HG02973 (cell line): ENCODE measurements around the gene AGFG2.
"Not testable (repeated sequence)": the region's sequence is repeated elsewhere in the genome, so short reads cannot be mapped to it uniquely, and the experiment has no call there.

Source experiments
- ATAC-seq: cut with Tn5 transposase; IDR thresholded peaks from one replicate; pipeline ENCODE4 v1.9.1; 2021; ENCODE audit warnings: moderate library complexity; ENCODE audit not compliant: unreplicated experiment

The AGFG2 gene

GRCh38 chr7:100538654-100539435, at the start of gene AGFG2:
Gene AGFG2 (plus strand): TSS chr7:100539203. CDS start chr7:100539347, 144 bp downstream.
- ATAC-seq: peak; percentile 95

DNA sequence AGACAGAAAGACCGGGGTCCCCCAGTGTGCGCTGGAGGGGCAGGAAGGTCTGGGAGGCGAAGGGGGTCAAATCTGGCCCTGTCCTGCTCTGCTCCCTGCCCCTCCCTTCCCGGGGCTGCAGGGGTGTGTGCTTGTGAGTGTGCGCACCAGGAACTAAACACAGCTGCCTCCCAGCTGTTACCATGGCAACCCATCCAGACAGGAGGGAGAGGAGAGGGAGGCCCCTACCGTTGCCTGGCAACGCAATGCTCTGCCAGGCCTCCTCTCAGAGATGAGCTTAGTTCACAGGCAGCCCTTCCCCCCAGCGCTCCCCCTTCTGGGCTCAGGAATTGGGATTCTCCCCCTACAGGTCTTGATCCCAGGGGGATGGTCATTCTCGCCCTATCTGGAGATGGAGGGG, 49.2 kb upstream of the AGFG2 start:
- no peak for ATAC-seq

GRCh38 chr7:100490483-100491191, 48.4 kb upstream of the AGFG2 start:
- ATAC-seq: no peak

DNA sequence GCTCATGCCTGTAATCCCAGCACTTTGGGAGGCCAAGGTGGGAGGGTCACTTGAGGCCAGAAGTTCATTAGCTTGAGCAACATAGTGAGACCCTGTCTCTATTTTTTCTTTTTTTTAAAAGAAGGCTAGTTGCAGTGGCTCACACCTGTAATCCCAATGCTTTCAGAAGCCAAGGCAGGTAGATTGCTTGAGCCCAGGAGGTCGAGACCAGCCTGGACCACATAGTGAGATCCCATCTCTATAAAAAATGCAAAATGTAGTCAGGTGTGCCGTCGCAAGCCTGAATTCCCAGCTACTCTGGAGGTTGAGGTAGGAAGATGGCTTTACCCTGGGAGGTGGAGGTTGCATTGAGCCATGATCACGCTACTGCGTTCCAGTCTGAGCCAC, 47.8 kb upstream of the AGFG2 start:
- ATAC-seq: no peak

- ATAC-seq: no peak
These were observed 46.1 kb upstream of the AGFG2 start for GRCh38 chr7:100492738-100493475.

DNA sequence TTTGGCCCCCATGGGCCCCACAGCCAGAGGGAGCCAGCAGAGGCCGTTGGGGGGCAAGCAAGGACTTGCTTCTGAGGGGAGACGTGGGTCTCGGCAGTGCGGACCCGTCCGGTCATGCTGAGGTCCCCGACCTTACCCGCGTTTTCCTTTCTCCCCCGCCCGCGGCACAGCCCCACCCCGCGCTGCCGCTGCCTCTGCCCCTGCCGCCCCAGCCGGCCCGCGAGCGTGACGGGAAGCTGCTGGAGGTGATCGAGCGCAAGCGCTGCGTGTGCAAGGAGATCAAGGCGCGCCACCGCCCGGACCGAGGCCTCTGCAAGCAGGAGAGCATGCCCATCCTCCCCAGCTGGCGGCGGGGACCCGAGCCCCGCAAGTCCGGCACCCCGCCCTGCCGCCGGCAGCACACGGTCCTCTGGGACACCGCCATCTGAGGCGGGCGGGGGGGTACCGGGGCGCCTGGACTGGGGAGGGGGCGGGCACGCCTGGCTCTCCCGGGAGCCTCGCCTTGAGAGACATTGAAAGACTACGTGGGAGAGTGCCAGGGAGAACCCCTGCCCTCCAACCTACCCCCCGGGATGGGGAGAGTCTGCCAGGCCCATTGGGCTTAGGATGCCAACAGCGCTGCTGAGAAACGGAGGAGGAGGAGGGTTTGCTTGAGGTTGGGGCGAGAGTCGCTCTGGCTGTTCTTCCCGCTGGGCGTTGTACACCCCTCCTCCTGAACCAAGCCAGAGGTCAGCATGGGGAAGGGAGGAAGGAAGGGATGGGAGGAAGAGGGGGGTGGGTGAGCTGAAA, 45.3 kb upstream of the AGFG2 start:
- ATAC-seq: no peak

- no peak for ATAC-seq
These were observed 42.5 kb upstream of the AGFG2 start for GRCh38 chr7:100496509-100496908.

DNA sequence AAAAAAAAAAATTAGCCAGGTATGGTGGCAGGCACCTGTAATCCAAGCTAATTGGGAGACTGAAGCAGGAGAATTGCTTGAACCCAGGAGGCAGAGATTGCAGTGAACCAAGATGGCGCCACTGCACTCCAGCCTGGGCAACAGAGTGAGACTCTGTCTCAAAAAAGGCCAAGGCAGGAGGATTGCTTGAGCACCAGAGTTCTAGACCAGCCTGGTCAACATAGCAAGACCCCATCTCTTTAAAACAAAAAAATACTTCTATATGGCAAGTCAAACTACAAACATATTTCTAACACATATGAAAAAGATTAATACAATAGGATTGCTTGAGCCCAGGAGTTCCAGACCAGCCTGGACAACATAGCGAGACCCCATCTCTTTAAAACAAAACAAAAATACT, 38.3 kb upstream of the AGFG2 start:
- not testable (repeated sequence) for ATAC-seq

DNA sequence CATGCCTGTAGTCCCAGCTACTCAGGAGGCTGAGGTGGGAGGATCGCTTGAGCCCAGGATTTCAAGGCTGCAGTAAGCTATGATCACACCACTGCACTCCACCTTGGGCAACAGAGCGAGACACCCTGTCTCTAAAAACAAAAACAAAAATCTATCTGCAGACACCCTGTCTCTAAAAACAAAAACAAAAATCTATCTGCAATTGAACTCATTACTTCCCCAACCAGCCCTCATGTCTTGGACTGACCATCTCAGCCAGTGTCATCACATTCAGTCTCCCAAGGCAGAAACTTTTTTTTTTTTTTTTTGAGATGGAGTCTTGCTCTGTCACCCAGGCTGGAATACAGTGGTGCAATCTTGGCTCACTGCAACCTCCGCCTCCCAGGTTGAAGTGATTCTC, 35.0 kb upstream of the AGFG2 start:
- ATAC-seq: not testable (repeated sequence)

DNA sequence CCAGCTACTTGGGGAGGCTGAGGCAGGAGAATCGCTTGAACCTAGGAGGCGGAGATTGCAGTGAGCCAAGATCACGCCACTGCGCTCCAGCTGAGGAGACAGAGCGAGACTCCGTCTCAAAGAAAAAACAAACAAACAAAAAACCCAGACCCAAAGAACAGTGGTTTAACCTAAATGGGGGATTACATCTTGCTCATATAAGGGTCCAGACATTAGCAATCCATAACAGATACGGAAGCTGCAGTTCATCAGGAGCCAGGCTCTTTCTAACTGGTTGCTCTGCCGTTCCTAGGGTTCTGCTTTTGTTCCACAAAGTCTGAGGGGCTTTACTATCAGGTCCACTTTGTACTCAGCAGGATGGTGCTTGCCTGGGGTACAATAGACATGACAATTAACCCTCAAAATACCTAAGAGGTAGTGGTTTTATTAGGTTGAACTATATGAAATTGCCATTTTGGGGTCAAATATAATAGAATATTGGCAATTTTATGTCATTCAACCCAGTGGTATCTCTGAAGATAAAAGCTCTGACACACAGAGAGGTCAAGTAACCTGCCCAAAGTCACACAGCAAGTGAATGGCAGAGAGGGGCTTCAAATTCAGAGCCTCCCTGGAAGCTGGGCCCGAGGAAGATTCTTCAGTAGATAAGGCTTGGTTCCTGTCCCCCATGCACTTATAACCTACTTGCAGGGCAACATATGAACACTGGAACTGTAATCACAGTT, 34.0 kb upstream of the AGFG2 start:
- ATAC-seq: no peak

DNA sequence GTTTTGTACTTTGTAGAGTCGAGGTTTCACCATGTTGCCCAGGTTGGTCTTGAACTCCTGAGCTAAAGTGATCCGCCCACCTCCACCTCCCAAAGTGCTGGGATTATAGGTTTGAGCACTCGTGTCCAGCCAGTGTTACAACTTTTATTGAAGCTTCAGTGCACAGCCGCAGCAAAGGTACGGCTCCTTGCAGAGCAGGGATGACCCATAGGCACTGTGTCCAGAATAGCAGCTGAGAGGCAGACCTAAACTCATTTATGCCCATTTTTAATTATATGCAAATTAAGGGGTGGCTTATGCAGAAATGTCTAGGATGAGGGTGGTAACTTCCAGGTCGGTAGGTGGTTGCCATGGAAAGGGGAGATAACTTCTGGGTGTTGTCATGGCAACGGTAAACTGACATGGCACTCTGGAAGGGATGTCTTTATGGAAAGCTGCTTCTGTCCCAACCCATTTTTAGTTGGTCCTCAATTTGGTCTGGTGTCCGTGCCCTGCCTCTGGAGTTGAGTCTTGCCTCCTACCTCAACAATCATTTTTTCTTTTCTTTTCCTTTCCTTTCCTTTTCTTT, 32.6 kb upstream of the AGFG2 start:
- ATAC-seq: no peak

- no peak for ATAC-seq
These were observed 29.8 kb upstream of the AGFG2 start for GRCh38 chr7:100509231-100509630.

DNA sequence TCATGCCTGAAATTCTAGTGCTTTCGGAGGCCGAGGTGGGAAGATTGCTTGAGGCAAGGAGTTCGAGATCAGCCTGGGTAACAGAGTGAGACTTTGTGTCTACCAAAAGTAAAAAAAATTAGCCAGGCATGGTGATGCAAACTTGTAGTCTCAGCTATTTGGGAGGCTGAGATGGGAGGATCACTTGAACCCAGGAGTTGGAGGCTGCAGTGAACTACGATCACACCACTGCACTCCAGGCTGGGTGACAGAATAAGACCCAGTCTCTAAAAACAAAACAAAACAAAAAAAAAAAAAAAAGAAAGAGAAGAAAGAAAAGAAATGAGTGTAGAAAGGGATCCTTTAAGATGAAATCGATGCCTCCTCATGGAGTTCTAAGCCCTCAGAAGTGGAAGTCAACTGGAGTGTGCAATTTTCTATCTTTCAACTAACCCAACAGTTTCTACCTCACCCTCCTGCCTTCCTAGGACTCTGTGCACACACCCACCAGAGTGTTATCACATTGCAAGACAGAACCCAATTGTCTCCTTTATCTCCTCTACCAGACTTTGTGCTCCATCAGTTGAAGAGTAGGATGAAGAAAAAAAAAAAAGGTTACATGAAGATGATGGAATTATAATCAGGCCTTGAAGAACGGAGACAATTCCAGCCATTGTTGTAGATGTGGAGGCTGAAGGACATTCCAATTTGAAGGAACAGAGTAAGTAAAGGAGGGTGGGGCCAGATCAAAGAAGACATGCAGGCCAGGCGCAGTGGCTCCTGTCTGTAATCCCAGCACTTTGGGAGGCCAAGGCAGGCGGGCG, 28.4 kb upstream of the AGFG2 start:
- ATAC-seq: no peak

GRCh38 chr7:100513212-100513810, 25.7 kb upstream of the AGFG2 start:
- ATAC-seq: no peak

- no peak for ATAC-seq
These were observed 23.9 kb upstream of the AGFG2 start for GRCh38 chr7:100515072-100515532.

GRCh38 chr7:100516135-100516812, 22.7 kb upstream of the AGFG2 start:
- ATAC-seq: no peak

- no peak for ATAC-seq
These were observed 21.7 kb upstream of the AGFG2 start for GRCh38 chr7:100517305-100517704.

DNA sequence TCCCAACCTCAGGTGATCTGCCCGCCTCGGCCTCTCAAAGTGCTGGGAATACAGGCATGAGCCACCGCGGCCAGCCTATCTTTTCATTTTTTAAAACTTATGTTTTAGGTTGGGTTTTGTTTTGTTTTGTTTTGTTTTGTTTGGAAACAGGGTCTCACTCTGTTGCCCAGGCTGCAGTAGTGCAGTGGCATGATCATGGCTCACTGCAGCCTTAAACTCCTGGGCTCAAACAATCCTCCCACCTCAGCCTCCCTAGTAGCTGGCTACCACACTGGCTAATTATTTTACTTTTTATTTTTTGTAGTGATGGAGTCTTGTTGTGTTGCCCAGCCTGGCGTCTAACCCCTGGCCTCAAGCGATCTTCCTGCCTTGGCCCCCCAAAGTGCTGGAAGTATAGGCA, 19.4 kb upstream of the AGFG2 start:
- no peak for ATAC-seq
